Testis (tissue), 2 donors: Measurements from ENCODE around the gene NPNT.

Experiments
- POLR2A ChIP-seq: fragments of 450-650 bp; IDR thresholded peaks from one replicate; pipeline ENCODE4 v1.6.1; 2017; ENCODE audit warnings: antibody characterized with exemption, mild to moderate bottlenecking, moderate library complexity
- TF ChIP-seq, protein P1 (sequence below), 3 experiments: fragments of 450-650 bp in 2 of 3; fragments of 200-600 bp in 1 of 3; sonication (generic) in 1 of 3; IDR thresholded peaks; one replicate each; pipeline ENCODE4 v1.5.1; 2016 to 2019; ENCODE audit warnings: antibody characterized with exemption in 3 of 3, mild to moderate bottlenecking in 2 of 3, moderate library complexity in 1 of 3

GRCh38 chr4:105878668-105879067, 16.6 kb upstream of the NPNT start:
- no peak for TF ChIP-seq POLR2A
- TF ChIP-seq, protein P1, sequence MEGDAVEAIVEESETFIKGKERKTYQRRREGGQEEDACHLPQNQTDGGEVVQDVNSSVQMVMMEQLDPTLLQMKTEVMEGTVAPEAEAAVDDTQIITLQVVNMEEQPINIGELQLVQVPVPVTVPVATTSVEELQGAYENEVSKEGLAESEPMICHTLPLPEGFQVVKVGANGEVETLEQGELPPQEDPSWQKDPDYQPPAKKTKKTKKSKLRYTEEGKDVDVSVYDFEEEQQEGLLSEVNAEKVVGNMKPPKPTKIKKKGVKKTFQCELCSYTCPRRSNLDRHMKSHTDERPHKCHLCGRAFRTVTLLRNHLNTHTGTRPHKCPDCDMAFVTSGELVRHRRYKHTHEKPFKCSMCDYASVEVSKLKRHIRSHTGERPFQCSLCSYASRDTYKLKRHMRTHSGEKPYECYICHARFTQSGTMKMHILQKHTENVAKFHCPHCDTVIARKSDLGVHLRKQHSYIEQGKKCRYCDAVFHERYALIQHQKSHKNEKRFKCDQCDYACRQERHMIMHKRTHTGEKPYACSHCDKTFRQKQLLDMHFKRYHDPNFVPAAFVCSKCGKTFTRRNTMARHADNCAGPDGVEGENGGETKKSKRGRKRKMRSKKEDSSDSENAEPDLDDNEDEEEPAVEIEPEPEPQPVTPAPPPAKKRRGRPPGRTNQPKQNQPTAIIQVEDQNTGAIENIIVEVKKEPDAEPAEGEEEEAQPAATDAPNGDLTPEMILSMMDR (IDR thresholded peaks at IDR 0.05) = no peak
